Activated naive CD4-positive, alpha-beta T cell treated with anti-CD3 and anti-CD28 coated beads for 36 hours (primary cell): ENCODE results near the gene SPDYE17. TPM values are rescaled to one million over a fixed set of nuclear protein-coding genes. Genes with fewer than 3 reads are reported as not detected.
"Not testable (repeated sequence)": the region's sequence is repeated elsewhere in the genome, so short reads cannot be mapped to it uniquely, and the experiment has no call there.

Experiments
- CTCF ChIA-PET: fragments of 350-600 bp; sonication (Branson Sonifier 250); formaldehyde crosslinking; loops from one replicate; lab custom pipeline; 2021; ENCODE audit warnings: antibody characterized with exemption; lab: Charles Lee
- DNase-seq: peaks from one replicate; pipeline ENCODE4 v3.0.0-alpha.2; 2020
- H3K27ac Mint-ChIP-seq: one replicate; pipeline ENCODE4 v1.8.0; 2021; ENCODE audit warnings: mild to moderate bottlenecking, mixed read lengths
- H3K27me3 Mint-ChIP-seq: one replicate; pipeline ENCODE4 v1.8.0; 2021; ENCODE audit warnings: low read depth, mixed read lengths
- H3K36me3 Mint-ChIP-seq: one replicate; pipeline ENCODE4 v1.8.0; 2021; ENCODE audit warnings: low read depth, mixed read lengths
- H3K4me1 Mint-ChIP-seq: one replicate; pipeline ENCODE4 v1.8.0; 2021; ENCODE audit warnings: low read depth, mixed read lengths
- H3K4me3 Mint-ChIP-seq: one replicate; pipeline ENCODE4 v1.8.0; 2021; ENCODE audit warnings: mild to moderate bottlenecking, moderate library complexity, mixed read lengths
- H3K9me3 Mint-ChIP-seq: one replicate; pipeline ENCODE4 v1.8.0; 2021; ENCODE audit warnings: mixed read lengths
- intact Hi-C: fragments of 100-400 bp; cut with micrococcal nuclease; formaldehyde crosslinking; loops from one replicate; pipeline ENCODE4 v1.15.1; 2023
- total RNA-seq, 2 experiments: library from RNA; stranded (reverse); gene quantifications; one replicate each; pipeline ENCODE4 v1.2.3, GENCODE V29; 2021

Gene SPDYE17, protein sequence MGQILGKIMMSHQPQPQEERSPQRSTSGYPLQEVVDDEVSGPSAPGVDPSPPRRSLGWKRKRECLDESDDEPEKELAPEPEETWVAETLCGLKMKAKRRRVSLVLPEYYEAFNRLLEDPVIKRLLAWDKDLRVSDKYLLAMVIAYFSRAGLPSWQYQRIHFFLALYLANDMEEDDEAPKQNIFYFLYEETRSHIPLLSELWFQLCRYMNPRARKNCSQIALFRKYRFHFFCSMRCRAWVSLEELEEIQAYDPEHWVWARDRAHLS
- not detected for total RNA-seq

DNA sequence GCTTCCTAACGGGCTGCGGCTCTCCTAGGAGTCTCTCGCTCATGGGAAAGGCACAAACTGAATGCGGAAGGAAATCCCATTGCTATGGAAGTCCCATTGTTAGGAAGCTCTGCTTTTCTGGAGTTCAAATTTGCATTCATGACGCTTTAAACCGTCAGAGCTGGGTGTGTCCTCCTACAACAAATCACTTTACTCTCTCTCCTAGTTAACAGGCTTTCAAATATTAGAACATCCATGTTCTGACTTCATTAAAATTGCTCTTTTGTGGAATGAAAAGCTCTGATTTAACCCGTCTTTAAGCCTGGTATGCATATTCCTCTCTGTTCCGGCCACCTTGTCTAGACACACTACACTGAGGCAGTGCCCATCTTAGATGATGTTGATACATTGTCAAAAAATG lies at the start of gene SPDYE17:
TSS of gene SPDYE17 (minus strand) at position 101 of the 400 bp plus-strand sequence. CDS start 1,791 bp downstream, outside the sequence.
- intact Hi-C loops = not testable (repeated sequence)

DNA sequence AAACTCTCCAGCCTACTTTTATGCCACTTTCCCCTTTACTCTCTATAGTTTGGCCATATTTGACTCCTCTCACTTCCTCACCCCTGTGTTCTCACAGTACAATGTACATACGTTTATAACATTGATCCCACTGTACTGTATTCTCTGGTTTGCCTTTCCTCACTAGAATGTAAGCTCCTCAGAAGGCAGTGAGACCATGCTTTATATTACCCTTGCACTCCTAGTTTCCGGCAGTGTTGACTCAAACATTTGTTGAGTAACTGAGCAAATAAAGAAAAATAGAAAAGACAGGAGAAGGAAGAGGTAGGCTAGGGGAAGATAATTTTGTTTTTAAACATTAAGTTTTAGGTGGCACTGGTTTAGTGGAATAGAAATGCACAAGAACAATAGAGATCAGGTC lies 48.1 kb upstream of the SPDYE17 start:
- H3K4me3 Mint-ChIP-seq, intact Hi-C loops, H3K9me3 Mint-ChIP-seq, DNase-seq, H3K4me1 Mint-ChIP-seq, H3K27ac Mint-ChIP-seq, H3K36me3 Mint-ChIP-seq, H3K27me3 Mint-ChIP-seq, CTCF ChIA-PET: not testable (repeated sequence)

More for the DNA sequence above, at the start of gene SPDYE17:
- H3K27ac Mint-ChIP-seq, DNase-seq, H3K36me3 Mint-ChIP-seq, H3K4me1 Mint-ChIP-seq, H3K9me3 Mint-ChIP-seq, H3K27me3 Mint-ChIP-seq, H3K4me3 Mint-ChIP-seq, CTCF ChIA-PET: not testable (repeated sequence)

DNA sequence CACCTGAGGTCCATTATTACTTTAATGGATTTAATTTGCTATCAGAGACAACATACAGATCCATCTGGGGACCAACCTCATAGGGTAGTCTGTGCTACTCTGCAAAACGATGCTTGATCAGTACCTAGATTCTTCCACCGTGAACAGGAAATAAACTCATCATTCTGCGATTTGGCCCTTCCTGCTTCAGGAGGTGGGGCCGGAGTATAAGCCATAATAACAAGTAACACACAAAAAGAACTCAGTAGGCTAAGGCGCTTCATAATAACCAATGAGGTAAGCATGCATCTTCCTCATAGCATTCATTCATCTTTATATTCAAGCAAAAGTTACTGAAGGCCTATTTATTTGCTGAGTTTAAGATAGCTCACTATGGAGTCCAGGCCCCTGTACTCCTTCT lies 47.5 kb upstream of the SPDYE17 start:
- not testable (repeated sequence) for H3K4me3 Mint-ChIP-seq, H3K27me3 Mint-ChIP-seq, H3K4me1 Mint-ChIP-seq

DNA sequence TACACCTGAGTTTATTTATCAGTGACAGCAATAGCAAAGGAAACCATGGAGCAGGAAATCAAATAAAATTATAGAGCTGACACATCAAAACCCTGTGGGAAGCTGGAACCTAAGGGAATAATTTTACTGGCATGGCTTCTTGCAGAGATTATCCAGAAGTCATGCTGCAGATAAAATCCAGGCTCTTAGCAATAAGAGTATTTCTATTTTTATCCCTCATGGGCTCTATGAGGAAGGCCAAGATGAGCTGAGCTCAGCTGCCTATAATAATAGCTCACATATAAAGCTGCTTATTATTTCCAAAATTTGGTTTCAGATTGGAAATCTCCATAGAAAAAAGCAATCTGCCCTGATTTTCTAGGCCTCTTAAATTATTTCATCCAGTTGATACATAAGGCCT lies 47.0 kb upstream of the SPDYE17 start:
- DNase-seq, H3K9me3 Mint-ChIP-seq, H3K27me3 Mint-ChIP-seq, CTCF ChIA-PET, intact Hi-C loops, H3K4me1 Mint-ChIP-seq, H3K27ac Mint-ChIP-seq, H3K4me3 Mint-ChIP-seq: not testable (repeated sequence)
- H3K36me3 Mint-ChIP-seq = peaks cover 18% of the 10 kb centered on the region

More for the DNA sequence above, 47.5 kb upstream of the SPDYE17 start:
- H3K27ac Mint-ChIP-seq, H3K9me3 Mint-ChIP-seq, intact Hi-C loops, DNase-seq, CTCF ChIA-PET: not testable (repeated sequence)
- H3K36me3 Mint-ChIP-seq = peaks cover 14% of the 10 kb centered on the region

DNA sequence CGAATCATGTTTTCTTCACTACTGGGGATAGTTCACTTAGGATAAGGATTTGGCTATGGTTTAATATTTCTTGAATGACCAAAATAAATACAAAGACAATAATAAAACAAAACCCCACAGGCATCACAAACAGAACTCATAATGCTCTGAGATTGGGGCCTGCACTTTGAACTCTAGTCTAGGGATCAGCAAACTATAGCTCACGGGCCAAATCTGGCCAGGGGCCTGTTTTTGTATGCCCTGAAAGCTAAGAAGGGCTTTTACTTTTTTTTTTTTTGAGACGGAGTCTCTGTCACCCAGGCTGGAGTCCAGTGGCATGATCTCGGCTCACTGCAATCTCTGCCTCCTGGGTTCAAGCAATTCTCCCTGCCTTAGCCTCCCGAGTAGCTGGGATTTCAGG lies 44.9 kb upstream of the SPDYE17 start:
- H3K27me3 Mint-ChIP-seq, H3K4me3 Mint-ChIP-seq, H3K9me3 Mint-ChIP-seq, H3K27ac Mint-ChIP-seq, DNase-seq, H3K4me1 Mint-ChIP-seq, intact Hi-C loops, CTCF ChIA-PET: not testable (repeated sequence)
- H3K36me3 Mint-ChIP-seq = peaks cover 18% of the 10 kb centered on the region

DNA sequence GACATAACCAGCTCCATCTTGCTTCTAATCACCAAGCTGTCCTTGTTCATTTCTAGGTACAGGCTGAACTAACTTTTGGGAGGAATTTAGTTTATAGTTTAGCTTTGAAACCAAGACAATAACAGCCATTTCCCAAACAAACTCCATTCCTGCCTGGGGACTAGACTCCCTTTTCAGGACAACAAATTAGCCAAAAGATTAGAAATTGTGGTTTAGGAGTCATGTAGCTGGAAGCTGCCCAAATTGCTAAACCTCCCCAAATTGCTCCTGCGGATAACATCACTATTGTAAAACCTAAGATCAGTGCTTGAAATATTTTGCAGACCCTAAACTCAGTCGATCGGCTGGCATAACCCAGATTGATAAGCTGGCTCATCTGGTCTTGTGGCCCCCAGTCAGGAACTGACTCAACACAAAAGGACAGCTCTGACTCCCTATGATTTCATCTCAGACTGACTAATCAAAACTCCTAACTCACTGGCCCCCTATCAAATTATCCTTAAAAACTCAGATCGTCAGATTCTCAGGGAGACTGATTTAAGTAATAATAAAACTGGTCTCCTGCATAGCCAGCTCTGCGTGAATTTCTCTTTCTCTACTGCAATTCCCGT lies 42.7 kb upstream of the SPDYE17 start:
- H3K4me1 Mint-ChIP-seq, H3K9me3 Mint-ChIP-seq, CTCF ChIA-PET, H3K4me3 Mint-ChIP-seq, DNase-seq, intact Hi-C loops, H3K27ac Mint-ChIP-seq, H3K27me3 Mint-ChIP-seq: not testable (repeated sequence)
- H3K36me3 Mint-ChIP-seq = peaks cover 18% of the 10 kb centered on the region

DNA sequence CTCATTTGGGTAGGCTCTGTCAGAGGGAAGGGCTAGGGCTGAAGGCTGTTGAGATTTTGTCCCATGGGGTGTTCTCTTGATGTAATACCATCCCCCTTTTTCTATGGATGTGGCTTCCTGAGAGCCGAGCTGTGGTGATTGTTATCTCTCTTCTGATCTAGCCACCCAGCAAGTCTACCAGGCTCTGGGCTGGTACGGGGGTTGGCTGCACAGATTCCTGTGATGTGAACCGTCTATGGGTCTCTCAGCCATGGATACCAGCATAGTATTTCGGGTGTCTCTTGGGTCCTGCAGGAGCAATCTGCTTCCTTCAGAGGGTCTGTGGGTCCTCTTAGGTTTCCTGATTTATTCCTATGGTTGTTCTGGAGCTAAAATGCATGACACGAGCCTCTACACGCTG lies 38.9 kb upstream of the SPDYE17 start:
- Mint-ChIP-seq H3K9me3 (peaks cover 11% of the 10 kb centered on the region), H3K36me3 (peaks cover 14% of the 10 kb centered on the region), H3K4me1 (peaks cover 16% of the 10 kb centered on the region)
- H3K27ac Mint-ChIP-seq, H3K4me3 Mint-ChIP-seq, DNase-seq, H3K27me3 Mint-ChIP-seq, intact Hi-C loops, CTCF ChIA-PET: not testable (repeated sequence)

DNA sequence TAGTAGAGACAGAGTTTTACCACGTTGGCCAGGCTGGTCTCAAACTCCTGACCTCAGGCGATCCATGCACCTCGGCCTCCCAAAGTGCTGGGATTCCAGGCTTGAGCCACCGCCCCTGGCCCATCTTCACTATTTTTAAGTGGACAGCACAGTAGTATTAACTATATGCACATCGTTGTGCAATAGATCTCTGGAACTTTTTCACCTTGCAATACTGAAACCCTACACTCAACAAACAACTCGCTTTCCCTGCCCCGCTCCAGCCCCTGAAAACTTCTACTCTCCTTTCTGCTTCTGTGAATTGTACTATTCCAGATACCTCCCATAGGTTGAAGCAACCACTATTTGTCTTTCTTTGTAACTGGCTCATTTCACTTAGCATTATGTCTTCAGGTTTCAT lies 33.7 kb upstream of the SPDYE17 start:
- DNase-seq, CTCF ChIA-PET, H3K27me3 Mint-ChIP-seq, H3K9me3 Mint-ChIP-seq, intact Hi-C loops, H3K4me3 Mint-ChIP-seq, H3K36me3 Mint-ChIP-seq, H3K27ac Mint-ChIP-seq: not testable (repeated sequence)
- peaks cover 16% of the 10 kb centered on the region for H3K4me1 Mint-ChIP-seq

DNA sequence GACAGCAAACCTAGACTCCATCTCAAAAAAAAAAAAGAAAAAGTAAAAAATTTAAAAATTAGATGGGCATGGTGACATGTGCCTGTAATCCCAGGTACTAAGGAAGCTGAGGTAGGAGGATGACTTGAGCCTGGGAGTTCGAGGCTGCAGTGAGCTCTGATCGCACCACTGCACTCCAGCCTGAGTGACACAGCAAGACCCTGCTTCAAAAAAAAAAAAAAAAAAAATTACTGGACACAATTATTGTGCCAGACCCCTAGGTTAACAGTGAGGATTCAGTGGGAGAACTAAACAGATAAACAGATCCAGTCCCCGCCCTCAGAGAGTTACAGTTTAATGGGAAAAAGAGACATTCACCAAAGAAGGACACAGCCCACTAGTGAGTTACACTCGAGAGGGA lies 31.6 kb upstream of the SPDYE17 start:
- DNase-seq, CTCF ChIA-PET, H3K36me3 Mint-ChIP-seq, H3K9me3 Mint-ChIP-seq, H3K4me3 Mint-ChIP-seq, H3K27ac Mint-ChIP-seq, H3K27me3 Mint-ChIP-seq, intact Hi-C loops, H3K4me1 Mint-ChIP-seq: not testable (repeated sequence)

DNA sequence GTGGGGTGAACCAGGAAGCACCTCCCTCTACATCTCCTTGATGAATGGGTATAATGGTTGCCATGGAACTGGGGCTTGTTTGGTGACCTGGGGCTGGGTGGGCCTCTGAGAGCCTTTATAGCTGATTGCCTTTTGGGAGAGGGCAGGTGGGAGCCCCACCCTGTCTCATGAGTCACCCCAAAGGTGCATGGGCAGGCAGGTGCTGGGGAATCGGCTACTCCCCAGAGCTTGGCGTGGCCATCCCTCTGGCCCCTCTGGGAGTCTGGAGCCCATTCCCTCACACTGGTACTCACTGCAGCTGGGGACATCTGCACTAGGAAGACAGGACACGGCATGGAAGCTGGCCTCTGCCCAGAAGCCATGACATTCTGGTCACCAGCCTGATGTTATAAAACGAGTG lies 30.4 kb upstream of the SPDYE17 start, which contains the start of gene SPDYE18:
TSS of gene SPDYE18 (minus strand) at position 2 of the 400 bp plus-strand sequence. CDS start 2,046 bp downstream, outside the sequence.
- not testable (repeated sequence) for H3K9me3 Mint-ChIP-seq

DNA sequence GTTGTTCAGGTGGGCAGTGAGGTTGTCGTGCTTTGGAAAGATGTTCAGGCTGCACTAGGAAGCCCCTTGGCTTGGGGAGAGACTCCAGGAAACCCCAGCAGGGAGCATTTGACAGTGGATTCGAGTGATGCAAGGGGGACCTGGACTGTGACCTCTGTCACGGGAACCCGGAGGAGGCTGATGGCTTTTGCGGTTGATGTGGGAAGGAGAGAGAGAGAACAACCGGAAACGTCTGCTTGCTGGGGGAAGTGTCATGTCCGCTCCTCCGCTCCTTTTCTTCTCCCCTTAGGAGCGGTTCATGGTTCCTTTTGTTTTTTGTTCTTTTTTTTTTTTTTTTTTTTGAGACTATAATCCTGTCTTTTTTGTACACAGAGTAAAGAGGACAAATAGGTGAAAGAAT lies 5.8 kb downstream of the SPDYE17 start:
- H3K27me3 Mint-ChIP-seq, H3K36me3 Mint-ChIP-seq, intact Hi-C loops, H3K9me3 Mint-ChIP-seq, H3K4me3 Mint-ChIP-seq, DNase-seq, H3K27ac Mint-ChIP-seq, H3K4me1 Mint-ChIP-seq, CTCF ChIA-PET: not testable (repeated sequence)

More for the DNA sequence above, 30.4 kb upstream of the SPDYE17 start, which contains the start of gene SPDYE18:
- intact Hi-C loops, H3K27me3 Mint-ChIP-seq, H3K27ac Mint-ChIP-seq, H3K4me1 Mint-ChIP-seq, H3K36me3 Mint-ChIP-seq, DNase-seq, CTCF ChIA-PET, H3K4me3 Mint-ChIP-seq: not testable (repeated sequence)

DNA sequence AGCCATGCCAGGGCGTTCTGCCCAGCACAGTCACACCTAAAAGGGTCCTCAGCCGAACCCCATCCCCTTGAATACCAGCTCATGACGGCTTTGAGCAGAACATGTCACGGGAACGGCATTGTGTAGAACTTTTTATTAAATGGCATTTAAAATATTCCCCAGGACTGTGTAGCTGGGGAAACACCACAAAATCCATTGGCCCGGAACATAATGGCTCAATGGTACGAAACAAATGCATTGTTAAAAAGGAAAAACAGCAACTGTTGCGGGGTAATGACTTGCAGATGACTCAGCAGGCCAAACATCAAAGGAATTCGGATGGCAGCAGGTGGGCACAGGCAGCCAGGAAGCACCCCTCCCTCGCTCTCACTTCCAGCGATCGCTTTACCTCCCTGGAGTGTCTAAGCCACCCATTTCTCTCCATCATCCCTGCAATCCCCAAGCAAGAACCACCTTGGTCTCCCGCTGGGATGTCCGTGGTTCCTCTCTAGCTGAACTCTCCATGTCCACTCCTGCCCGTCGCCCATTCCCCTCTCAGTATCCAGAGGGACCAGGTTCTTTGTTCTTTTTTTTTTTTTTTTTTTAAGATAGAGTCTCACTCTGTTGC lies 22.0 kb downstream of the SPDYE17 start:
- H3K27ac Mint-ChIP-seq, CTCF ChIA-PET: not testable (repeated sequence)

DNA sequence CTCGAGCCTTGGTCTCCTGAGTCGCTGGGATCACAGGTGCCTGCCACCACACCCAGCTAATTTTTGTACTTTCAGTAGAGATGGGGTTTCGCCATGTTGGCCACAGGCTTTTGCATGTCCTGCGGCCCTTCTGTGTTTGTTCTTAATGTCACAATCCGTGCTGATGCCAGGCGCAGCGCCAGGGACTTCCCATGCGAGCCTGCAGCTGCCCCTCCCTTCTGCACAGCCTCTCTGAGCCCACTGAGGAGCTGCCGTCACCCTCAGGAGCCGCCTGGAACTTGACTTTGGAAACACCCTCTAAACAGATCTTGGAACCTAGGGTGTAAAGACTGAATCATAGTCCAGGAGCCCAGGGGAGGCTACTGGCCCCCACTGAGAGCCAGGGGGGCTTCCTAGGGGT lies 24.2 kb downstream of the SPDYE17 start:
- H3K36me3 Mint-ChIP-seq, DNase-seq, intact Hi-C loops, CTCF ChIA-PET, H3K4me1 Mint-ChIP-seq, H3K27ac Mint-ChIP-seq, H3K27me3 Mint-ChIP-seq, H3K9me3 Mint-ChIP-seq, H3K4me3 Mint-ChIP-seq: not testable (repeated sequence)

More for the DNA sequence above, 22.0 kb downstream of the SPDYE17 start:
- H3K27me3 Mint-ChIP-seq, H3K4me3 Mint-ChIP-seq, H3K4me1 Mint-ChIP-seq, intact Hi-C loops, H3K9me3 Mint-ChIP-seq, DNase-seq, H3K36me3 Mint-ChIP-seq: not testable (repeated sequence)
